HG02642 (cell line): ENCODE data around the gene GALNTL6.
"Not testable (repeated sequence)": the region's sequence is repeated elsewhere in the genome, so short reads cannot be mapped to it uniquely, and the experiment has no call there.

ENCODE experiments used
- ATAC-seq: cut with Tn5 transposase; IDR thresholded peaks from one replicate; pipeline ENCODE4 v1.9.1; 2021; ENCODE audit warnings: mild to moderate bottlenecking; ENCODE audit not compliant: unreplicated experiment, poor library complexity

Gene GALNTL6

GRCh38 chr4:172352356-172352755, 539.2 kb downstream of the GALNTL6 start:
- no peak for ATAC-seq

GRCh38 chr4:172356016-172356415, 542.8 kb downstream of the GALNTL6 start:
- no peak for ATAC-seq

GRCh38 chr4:172357006-172357540, 543.9 kb downstream of the GALNTL6 start:
- no peak for ATAC-seq

GRCh38 chr4:172362569-172362968, 549.4 kb downstream of the GALNTL6 start:
- ATAC-seq, result no peak

GRCh38 chr4:172369471-172369959, 556.3 kb downstream of the GALNTL6 start:
- ATAC-seq, result no peak

GRCh38 chr4:172377486-172378140, 564.4 kb downstream of the GALNTL6 start:
- ATAC-seq, result no peak

- no peak for ATAC-seq
Measured at GRCh38 chr4:172379834-172380233, 566.6 kb downstream of the GALNTL6 start.

- ATAC-seq, result no peak
Measured at GRCh38 chr4:172390331-172390730, 577.1 kb downstream of the GALNTL6 start.

- no peak for ATAC-seq
Measured at GRCh38 chr4:172392741-172393140, 579.5 kb downstream of the GALNTL6 start.

GRCh38 chr4:172393220-172393619, 580.0 kb downstream of the GALNTL6 start:
- ATAC-seq, result no peak

- no peak for ATAC-seq
Measured at GRCh38 chr4:172404676-172405075, 591.5 kb downstream of the GALNTL6 start.

GRCh38 chr4:172410363-172410762, 597.2 kb downstream of the GALNTL6 start:
- no peak for ATAC-seq

- no peak for ATAC-seq
Measured at GRCh38 chr4:172411149-172411548, 597.9 kb downstream of the GALNTL6 start.

GRCh38 chr4:172412851-172413580, 599.8 kb downstream of the GALNTL6 start:
- no peak for ATAC-seq

GRCh38 chr4:172428979-172429378, 615.8 kb downstream of the GALNTL6 start:
- ATAC-seq, result not testable (repeated sequence)

GRCh38 chr4:172480471-172480870, 667.3 kb downstream of the GALNTL6 start:
- no peak for ATAC-seq

- ATAC-seq, result no peak
Measured at GRCh38 chr4:172481802-172482508, 668.8 kb downstream of the GALNTL6 start.

- no peak for ATAC-seq
Measured at GRCh38 chr4:172485007-172485406, 671.8 kb downstream of the GALNTL6 start.

GRCh38 chr4:172486531-172486930, 673.3 kb downstream of the GALNTL6 start:
- ATAC-seq, result no peak

- ATAC-seq, result no peak
Measured at GRCh38 chr4:172489861-172490260, 676.7 kb downstream of the GALNTL6 start.

GRCh38 chr4:172495769-172496168, 682.6 kb downstream of the GALNTL6 start:
- no peak for ATAC-seq
